Effector memory CD4-positive, alpha-beta T cell (primary cell): Measurements from ENCODE around the gene PDE3B.
"Not testable (repeated sequence)": the region's sequence is repeated elsewhere in the genome, so short reads cannot be mapped to it uniquely, and the experiment has no call there.

Experiments
- DNase-seq, 3 donors: peaks; one replicate each; pipeline ENCODE4 v3.0.0-alpha.2; 2020
- H3K27ac ChIP-seq: 2 replicates; pipeline ENCODE4 v1.7.0; 2013; ENCODE audit warnings: mild to moderate bottlenecking, low read length, moderate library complexity; ENCODE audit not compliant: insufficient read depth, poor library complexity, severe bottlenecking
- H3K27me3 ChIP-seq: replicated peaks from 2 replicates; pipeline ENCODE4 v1.7.0; 2013; ENCODE audit warnings: mild to moderate bottlenecking, low read length; ENCODE audit not compliant: insufficient read depth, control insufficient read depth, poor library complexity, severe bottlenecking
- H3K36me3 ChIP-seq: 2 replicates; pipeline ENCODE4 v1.7.0; 2013; ENCODE audit warnings: mild to moderate bottlenecking, low read length, moderate library complexity; ENCODE audit not compliant: control insufficient read depth, insufficient read depth
- H3K4me1 ChIP-seq: 2 replicates; pipeline ENCODE4 v1.7.0; 2013; ENCODE audit warnings: low read length, mild to moderate bottlenecking; ENCODE audit not compliant: control insufficient read depth, insufficient read depth, poor library complexity, severe bottlenecking
- H3K4me3 ChIP-seq: 2 replicates; pipeline ENCODE4 v1.7.0; 2013; ENCODE audit warnings: low read length, low read depth, mild to moderate bottlenecking; ENCODE audit not compliant: insufficient read depth, poor library complexity, severe bottlenecking
- H3K9me3 ChIP-seq: 2 replicates; pipeline ENCODE4 v1.7.0; 2013; ENCODE audit warnings: mild to moderate bottlenecking, low read length, moderate library complexity; ENCODE audit not compliant: control insufficient read depth

The PDE3B gene

GRCh38 chr11:14858404-14858803 is 214.8 kb downstream of the PDE3B start:
- H3K4me1 ChIP-seq: no peaks in the 10 kb centered on the region
- no peak overlapping the region for H3K27ac ChIP-seq
- H3K4me3 ChIP-seq: no peak overlapping the region
- DNase-seq: no peak
- peaks cover 24% of the 10 kb centered on the region for H3K36me3 ChIP-seq
- no peaks in the 10 kb centered on the region for H3K9me3 ChIP-seq
- no peaks in the 10 kb centered on the region for H3K27me3 ChIP-seq

- H3K4me3 ChIP-seq: no peak overlapping the region
- no peak overlapping the region for H3K27ac ChIP-seq
- no peaks in the 10 kb centered on the region for H3K4me1 ChIP-seq
- no peaks in the 10 kb centered on the region for H3K27me3 ChIP-seq
- no peak for DNase-seq
- peaks cover 27% of the 10 kb centered on the region for H3K36me3 ChIP-seq
- no peaks in the 10 kb centered on the region for H3K9me3 ChIP-seq
Measured at GRCh38 chr11:14860511-14860910, 216.9 kb downstream of the PDE3B start.

- no peaks in the 10 kb centered on the region for H3K9me3 ChIP-seq
- no peaks in the 10 kb centered on the region for H3K27me3 ChIP-seq
- no peak overlapping the region for H3K27ac ChIP-seq
- no peak overlapping the region for H3K4me3 ChIP-seq
- no peak for DNase-seq
- peaks cover 24% of the 10 kb centered on the region for H3K36me3 ChIP-seq
- H3K4me1 ChIP-seq: no peaks in the 10 kb centered on the region
Measured at GRCh38 chr11:14861680-14862079, 218.1 kb downstream of the PDE3B start.

- H3K27ac ChIP-seq, H3K4me3 ChIP-seq, H3K4me1 ChIP-seq, H3K27me3 ChIP-seq, DNase-seq, H3K9me3 ChIP-seq: not testable (repeated sequence)
- peaks cover 26% of the 10 kb centered on the region for H3K36me3 ChIP-seq
Measured at GRCh38 chr11:14863775-14864174, 220.2 kb downstream of the PDE3B start.

- Histone ChIP-seq H3K27me3 (no peaks in the 10 kb centered on the region), H3K4me1 (no peaks in the 10 kb centered on the region), H3K9me3 (no peaks in the 10 kb centered on the region), H3K4me3 (no peak overlapping the region), H3K27ac (no peak overlapping the region), H3K36me3 (peaks cover 24% of the 10 kb centered on the region)
- no peak for DNase-seq
Measured at GRCh38 chr11:14872032-14872431, 228.4 kb downstream of the PDE3B start.

- H3K36me3 ChIP-seq: peaks cover 29% of the 10 kb centered on the region
- no peak for DNase-seq
Measured at GRCh38 chr11:14873632-14874031, 230.0 kb downstream of the PDE3B start.

GRCh38 chr11:14875163-14875562 is 231.6 kb downstream of the PDE3B start:
- Histone ChIP-seq H3K27me3 (no peaks in the 10 kb centered on the region), H3K27ac (no peak overlapping the region), H3K9me3 (no peaks in the 10 kb centered on the region), H3K4me1 (no peaks in the 10 kb centered on the region), H3K4me3 (no peak overlapping the region), H3K36me3 (peaks cover 25% of the 10 kb centered on the region)
- no peak for DNase-seq

More at GRCh38 chr11:14873632-14874031, 230.0 kb downstream of the PDE3B start:
- H3K4me1 ChIP-seq: no peaks in the 10 kb centered on the region
- H3K27ac ChIP-seq: no peak overlapping the region
- H3K9me3 ChIP-seq: no peaks in the 10 kb centered on the region
- no peaks in the 10 kb centered on the region for H3K27me3 ChIP-seq
- H3K4me3 ChIP-seq: no peak overlapping the region

- Histone ChIP-seq H3K4me3 (no peak overlapping the region), H3K27ac (no peak overlapping the region), H3K36me3 (peaks cover 13% of the 10 kb centered on the region), H3K27me3 (no peaks in the 10 kb centered on the region), H3K4me1 (no peaks in the 10 kb centered on the region), H3K9me3 (no peaks in the 10 kb centered on the region)
- DNase-seq: no peak
Measured at GRCh38 chr11:14881576-14882193, 238.1 kb downstream of the PDE3B start.

GRCh38 chr11:14882196-14882595 is 238.6 kb downstream of the PDE3B start:
- no peak for DNase-seq
- Histone ChIP-seq H3K4me3 (no peak overlapping the region), H3K9me3 (no peaks in the 10 kb centered on the region), H3K27me3 (no peaks in the 10 kb centered on the region), H3K36me3 (peaks cover 13% of the 10 kb centered on the region), H3K4me1 (no peaks in the 10 kb centered on the region), H3K27ac (no peak overlapping the region)

- not testable (repeated sequence) for H3K4me3 ChIP-seq, H3K27me3 ChIP-seq, H3K36me3 ChIP-seq, H3K27ac ChIP-seq, H3K4me1 ChIP-seq, H3K9me3 ChIP-seq, DNase-seq
Measured at GRCh38 chr11:14883683-14884082, 240.1 kb downstream of the PDE3B start.
